HL-60/S4 treated with retinoic acid at 250 ng/mL for 4 days and 3 days (cell line): Measurements from ENCODE around the gene PIK3AP1.
"Not testable (repeated sequence)": the region's sequence is repeated elsewhere in the genome, so short reads cannot be mapped to it uniquely, and the experiment has no call there.

ENCODE experiments used
- in situ Hi-C: fragments of 300-500 bp; cut with MboI; formaldehyde crosslinking; loops from 2 replicates; pipeline ENCODE4 v1.7.0; 2022; ENCODE audit warnings: low sequenced_read_pairs

The PIK3AP1 gene

GRCh38 chr10:96586419-96587263 is 133.7 kb downstream of the PIK3AP1 start, which contains the start of gene TM9SF3:
TSS of gene TM9SF3 (minus strand) at chr10:96587012. CDS start at chr10:96586835, 177 bp downstream.
- in situ Hi-C loops, result no loop called here

- in situ Hi-C loops, result no loop called here
Observed at GRCh38 chr10:96585736-96586418, 134.4 kb downstream of the PIK3AP1 start.

GRCh38 chr10:96584474-96584873 is 135.8 kb downstream of the PIK3AP1 start:
- in situ Hi-C loops, result no loop called here

- in situ Hi-C loops, result no loop called here
Observed at GRCh38 chr10:96584035-96584434, 136.3 kb downstream of the PIK3AP1 start.

- in situ Hi-C loops, result no loop called here
Observed at GRCh38 chr10:96579133-96579532, 141.2 kb downstream of the PIK3AP1 start.

- in situ Hi-C loops, result no loop called here
Observed at GRCh38 chr10:96578633-96579032, 141.7 kb downstream of the PIK3AP1 start.

GRCh38 chr10:96578022-96578421 is 142.3 kb downstream of the PIK3AP1 start:
- in situ Hi-C loops, result no loop called here

GRCh38 chr10:96577069-96577468 is 143.2 kb downstream of the PIK3AP1 start:
- in situ Hi-C loops, result no loop called here

GRCh38 chr10:96576277-96576980 is 143.9 kb downstream of the PIK3AP1 start:
- in situ Hi-C loops, result no loop called here

GRCh38 chr10:96574564-96574963 is 145.8 kb downstream of the PIK3AP1 start:
- in situ Hi-C loops, result not testable (repeated sequence)

GRCh38 chr10:96573036-96573435 is 147.3 kb downstream of the PIK3AP1 start:
- in situ Hi-C loops, result no loop called here

GRCh38 chr10:96570983-96571964 is 149.0 kb downstream of the PIK3AP1 start:
- in situ Hi-C loops, result no loop called here

GRCh38 chr10:96570511-96570910 is 149.8 kb downstream of the PIK3AP1 start:
- in situ Hi-C loops, result no loop called here

GRCh38 chr10:96568402-96568801 is 151.9 kb downstream of the PIK3AP1 start:
- in situ Hi-C loops, result no loop called here

GRCh38 chr10:96565774-96566173 is 154.5 kb downstream of the PIK3AP1 start:
- in situ Hi-C loops, result no loop called here

- in situ Hi-C loops, result no loop called here
Observed at GRCh38 chr10:96560966-96561887, 159.1 kb downstream of the PIK3AP1 start.

GRCh38 chr10:96560489-96560888 is 159.8 kb downstream of the PIK3AP1 start:
- in situ Hi-C loops, result no loop called here

- in situ Hi-C loops, result no loop called here
Observed at GRCh38 chr10:96556003-96556402, 164.3 kb downstream of the PIK3AP1 start.

GRCh38 chr10:96555330-96555729 is 165.0 kb downstream of the PIK3AP1 start:
- in situ Hi-C loops, result no loop called here
